IgD-negative memory B cell (primary cell): Measurements from ENCODE around the gene C11orf54. TPM values are rescaled to one million over a fixed set of nuclear protein-coding genes. Genes with fewer than 3 reads are reported as not detected.

ENCODE experiments used
- H3K27ac Mint-ChIP-seq, 3 donors: one replicate each; pipeline ENCODE4 v1.8.0; 2020 to 2022; ENCODE audit warnings: mild to moderate bottlenecking in 3 of 3, mixed read lengths in 3 of 3, moderate library complexity in 1 of 3
- H3K27me3 Mint-ChIP-seq: one replicate; pipeline ENCODE4 v1.8.0; 2021; ENCODE audit warnings: mixed read lengths
- H3K36me3 Mint-ChIP-seq: one replicate; pipeline ENCODE4 v1.8.0; 2020; ENCODE audit warnings: mild to moderate bottlenecking, mixed read lengths
- H3K4me1 Mint-ChIP-seq, 3 donors: one replicate each; pipeline ENCODE4 v1.8.0; 2020 to 2022; ENCODE audit warnings: mixed read lengths in 3 of 3, mild to moderate bottlenecking in 1 of 3
- H3K4me3 Mint-ChIP-seq, 4 donors: one replicate each; pipeline ENCODE4 v1.8.0; 2020 to 2022; ENCODE audit warnings: mild to moderate bottlenecking in 4 of 4, mixed read lengths in 4 of 4, moderate library complexity in 3 of 4
- H3K9me3 Mint-ChIP-seq, 3 donors: one replicate each; pipeline ENCODE4 v1.8.0; 2020 to 2021; ENCODE audit warnings: mixed read lengths in 3 of 3, mild to moderate bottlenecking in 1 of 3
- polyA plus RNA-seq: library from polyadenylated mRNA; unstranded; fragments of 300-500 nt; fragmentation: Illumina TruSeq; gene quantifications from one replicate; pipeline ENCODE4 v1.2.3, GENCODE V29; 2021

C11orf54 gene
- polyA plus RNA-seq, 1 donor from 2014 or later: 17.7 TPM

DNA sequence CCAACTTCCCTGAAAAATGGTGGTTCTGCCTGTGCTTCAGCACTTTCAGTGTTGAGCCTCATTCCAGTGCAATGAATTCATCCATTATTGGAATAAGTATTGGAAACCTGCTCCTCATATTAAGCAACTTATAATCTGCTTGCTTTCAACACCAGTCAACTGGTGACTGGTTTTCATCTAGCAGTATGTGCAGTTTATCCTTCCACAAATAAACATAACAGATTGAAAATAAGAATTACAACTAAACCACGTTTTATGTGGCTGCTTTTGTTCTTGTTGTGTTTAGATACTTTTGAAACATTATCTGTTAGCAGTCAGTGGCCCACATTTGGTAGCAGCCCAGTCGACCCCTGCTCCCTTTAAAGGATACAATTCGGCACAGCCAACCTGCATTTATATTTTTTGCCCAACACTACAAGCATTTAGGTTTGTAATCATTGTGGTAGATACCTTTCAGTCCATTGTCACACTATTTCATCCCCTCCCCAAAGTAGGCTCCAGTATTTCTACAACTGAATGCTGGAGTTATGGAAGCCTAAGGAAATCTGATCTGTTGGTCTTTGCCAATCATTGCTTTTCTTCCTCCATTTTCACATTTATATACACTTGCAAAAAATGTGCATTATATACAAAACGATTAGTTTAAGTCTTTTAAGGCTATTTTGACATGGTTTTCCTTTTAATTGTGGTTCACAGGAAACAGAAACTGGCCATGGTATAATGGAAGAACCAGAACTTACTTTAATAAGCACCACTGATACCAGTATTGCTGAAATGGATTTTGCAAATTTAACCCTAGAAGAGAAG is 13.3 kb upstream of the C11orf54 start:
- H3K9me3 Mint-ChIP-seq: no peaks in the 10 kb centered on the region
- H3K4me3 Mint-ChIP-seq: no peak overlapping the region

DNA sequence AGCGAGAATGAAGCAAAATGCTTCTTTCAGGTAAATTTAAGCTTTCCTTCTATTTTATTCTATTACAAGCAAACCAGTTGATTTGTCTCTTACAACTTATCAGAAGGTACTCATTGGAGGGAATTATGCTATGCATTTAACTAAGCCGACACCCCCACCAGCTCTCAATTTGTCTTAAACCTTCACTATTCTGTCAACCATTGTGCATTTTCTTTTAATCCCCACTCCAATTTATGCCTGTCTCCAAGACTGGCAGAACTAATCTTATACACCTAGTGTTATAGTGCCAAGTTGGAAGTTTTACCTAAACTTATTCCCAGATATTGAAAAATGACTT is 12.7 kb upstream of the C11orf54 start:
- H3K4me3 Mint-ChIP-seq: no peak overlapping the region
- peaks cover 6% of the 10 kb centered on the region for H3K36me3 Mint-ChIP-seq
- peaks cover 6 to 14% (median 11%) of the 10 kb centered on the region in 3 donors for H3K4me1 Mint-ChIP-seq
- H3K27ac Mint-ChIP-seq: peak overlapping the region in 2 of 3 donors; percentile 16 to 84
- no peaks in the 10 kb centered on the region for H3K9me3 Mint-ChIP-seq
- no peaks in the 10 kb centered on the region for H3K27me3 Mint-ChIP-seq

More for the DNA sequence above, 13.3 kb upstream of the C11orf54 start:
- H3K27ac Mint-ChIP-seq: peak overlapping the region; percentile 27 to 67 (median 28)
- H3K36me3 Mint-ChIP-seq: peaks cover 6% of the 10 kb centered on the region
- H3K4me1 Mint-ChIP-seq: peaks cover 6 to 10% (median 7%) of the 10 kb centered on the region in 3 donors
- no peaks in the 10 kb centered on the region for H3K27me3 Mint-ChIP-seq

DNA sequence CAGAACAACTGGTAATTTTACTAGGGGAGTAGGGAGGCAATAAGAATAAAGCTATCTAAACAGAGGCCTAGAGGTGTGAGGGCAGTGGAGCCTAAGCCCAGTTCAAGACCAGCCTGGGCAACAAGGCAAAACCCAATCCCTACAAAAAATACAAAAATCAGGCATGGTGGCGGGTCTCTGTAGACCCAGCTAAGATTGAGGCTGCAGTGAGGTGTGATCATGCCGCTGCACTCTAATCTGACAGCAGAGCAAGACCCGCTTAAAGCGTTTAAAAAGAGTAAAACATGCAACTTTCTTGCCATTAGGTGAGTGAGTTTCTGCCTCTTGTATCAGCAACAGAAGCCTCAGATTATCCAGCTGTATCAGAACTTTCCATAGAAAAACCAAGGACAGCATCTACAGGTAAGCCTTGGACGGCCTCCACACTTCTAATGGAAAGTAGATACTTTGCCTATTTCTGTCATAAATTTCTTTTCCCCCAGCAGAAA is 12.3 kb upstream of the C11orf54 start:
- H3K27me3 Mint-ChIP-seq: no peaks in the 10 kb centered on the region
- peaks cover 6% of the 10 kb centered on the region for H3K36me3 Mint-ChIP-seq
- peak overlapping the region in 2 of 3 donors; percentile 16 to 24 for H3K27ac Mint-ChIP-seq
- H3K4me1 Mint-ChIP-seq: peaks cover 9 to 18% (median 12%) of the 10 kb centered on the region in 3 donors
- no peak overlapping the region for H3K4me3 Mint-ChIP-seq
- H3K9me3 Mint-ChIP-seq: no peaks in the 10 kb centered on the region

DNA sequence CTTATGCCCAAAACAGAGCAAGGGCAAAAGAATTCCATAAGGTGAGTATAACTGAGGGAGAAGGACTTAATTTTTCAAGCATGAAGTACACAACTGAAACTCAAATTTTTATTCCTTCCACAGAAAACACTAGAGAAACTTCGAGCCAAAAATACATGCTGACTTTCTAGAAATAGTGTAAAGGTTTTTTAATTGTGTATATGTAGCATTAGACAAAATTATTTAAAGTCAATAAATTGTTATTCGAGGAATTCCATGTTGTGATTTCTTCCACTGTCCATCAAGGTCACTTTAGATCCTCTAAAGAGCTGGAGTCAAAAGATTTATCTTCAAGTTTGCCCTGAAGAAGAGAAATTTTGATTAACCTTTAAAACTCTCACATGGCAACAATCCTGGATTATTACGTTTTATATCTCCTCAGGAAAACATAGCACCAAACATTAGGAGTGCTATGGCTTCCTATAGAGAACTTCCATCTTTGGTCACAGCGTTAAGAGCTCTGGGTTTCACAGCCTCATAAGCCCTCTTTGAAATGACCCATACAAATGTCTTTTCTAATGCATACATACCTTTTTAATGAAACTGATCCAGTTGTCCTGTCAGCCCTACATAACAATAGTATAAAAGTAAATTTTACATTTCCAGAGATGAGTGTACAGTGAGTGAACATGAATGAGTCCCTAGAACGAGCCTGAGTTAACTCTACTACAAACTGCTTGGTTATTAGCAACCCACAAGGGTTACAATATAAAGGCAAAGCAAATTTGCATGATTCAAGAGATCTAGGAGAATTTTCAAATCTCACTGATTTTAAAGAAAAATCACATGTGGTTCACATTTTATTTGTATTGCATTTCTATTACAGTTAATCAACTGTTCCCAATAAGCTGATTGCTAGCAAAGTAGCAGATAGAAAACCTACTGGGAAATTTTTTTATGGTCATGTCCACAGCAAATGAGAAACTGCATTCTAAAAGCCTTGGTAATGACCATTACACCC is 11.1 kb upstream of the C11orf54 start:
- no peak overlapping the region for H3K4me3 Mint-ChIP-seq
- H3K27ac Mint-ChIP-seq: peak overlapping the region in 1 of 3 donors; percentile 41
- H3K36me3 Mint-ChIP-seq: peaks cover 6% of the 10 kb centered on the region
- H3K4me1 Mint-ChIP-seq: peaks cover 15 to 28% (median 24%) of the 10 kb centered on the region in 3 donors
- no peaks in the 10 kb centered on the region for H3K27me3 Mint-ChIP-seq
- H3K9me3 Mint-ChIP-seq: no peaks in the 10 kb centered on the region

DNA sequence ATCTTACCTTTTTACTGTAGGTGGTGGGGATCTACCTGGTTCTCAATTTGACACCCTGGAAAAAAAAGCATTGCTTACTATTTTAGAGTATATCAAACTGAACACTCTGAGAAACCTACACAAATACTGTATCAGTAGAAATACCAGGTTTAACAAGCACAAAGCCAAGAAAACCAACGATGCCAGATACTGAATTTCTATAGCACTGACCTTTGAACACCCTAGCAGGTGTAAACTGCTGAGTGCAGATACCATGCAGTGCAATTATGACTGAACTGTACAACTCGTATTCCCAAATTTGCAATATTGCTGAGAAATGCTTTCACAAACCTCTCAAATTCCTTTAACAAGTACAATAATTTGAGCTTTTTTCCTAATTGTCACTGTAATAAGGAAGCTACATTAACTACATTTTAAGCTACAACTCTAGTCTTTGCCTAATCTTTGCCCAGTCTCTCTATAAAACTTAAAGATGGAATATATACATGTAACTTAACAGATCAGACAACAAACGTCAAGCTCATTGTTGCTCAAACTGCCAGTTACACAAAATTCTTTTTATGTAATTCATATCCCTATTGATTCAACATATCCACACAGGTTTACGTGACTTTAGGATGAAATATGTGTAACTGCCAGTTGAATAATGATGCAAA is 9.1 kb upstream of the C11orf54 start:
- Mint-ChIP-seq H3K4me1 (peaks cover 19 to 41% (median 35%) of the 10 kb centered on the region in 3 donors), H3K4me3 (peak overlapping the region in 1 of 4 donors; percentile 29), H3K9me3 (no peaks in the 10 kb centered on the region), H3K27me3 (no peaks in the 10 kb centered on the region), H3K36me3 (peaks cover 6% of the 10 kb centered on the region), H3K27ac (peak overlapping the region in 2 of 3 donors; percentile 71 to 85)

DNA sequence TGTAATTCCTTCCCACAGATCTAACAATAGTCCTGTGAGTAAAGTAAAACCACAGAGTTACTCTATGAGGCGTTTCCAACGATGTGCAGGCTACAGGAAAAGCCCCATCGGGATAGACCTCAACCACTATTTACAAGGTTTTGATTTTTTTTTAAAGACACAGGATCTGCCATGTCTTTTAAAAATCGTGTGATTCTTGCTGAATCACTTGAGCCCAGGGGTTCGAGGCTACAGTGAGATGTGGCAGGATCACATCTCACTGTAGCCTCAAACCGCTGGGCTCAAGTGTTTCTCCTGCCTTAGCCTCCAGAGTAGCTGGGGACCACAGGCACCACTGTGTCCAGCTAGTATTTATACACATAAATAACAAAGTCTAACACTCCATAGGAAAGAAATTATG is 8.0 kb upstream of the C11orf54 start:
- Mint-ChIP-seq H3K27ac (peak overlapping the region in 2 of 3 donors; percentile 76 to 81), H3K9me3 (no peaks in the 10 kb centered on the region), H3K27me3 (no peaks in the 10 kb centered on the region), H3K4me3 (no peak overlapping the region), H3K36me3 (peaks cover 3% of the 10 kb centered on the region), H3K4me1 (peaks cover 26 to 45% (median 43%) of the 10 kb centered on the region in 3 donors)

DNA sequence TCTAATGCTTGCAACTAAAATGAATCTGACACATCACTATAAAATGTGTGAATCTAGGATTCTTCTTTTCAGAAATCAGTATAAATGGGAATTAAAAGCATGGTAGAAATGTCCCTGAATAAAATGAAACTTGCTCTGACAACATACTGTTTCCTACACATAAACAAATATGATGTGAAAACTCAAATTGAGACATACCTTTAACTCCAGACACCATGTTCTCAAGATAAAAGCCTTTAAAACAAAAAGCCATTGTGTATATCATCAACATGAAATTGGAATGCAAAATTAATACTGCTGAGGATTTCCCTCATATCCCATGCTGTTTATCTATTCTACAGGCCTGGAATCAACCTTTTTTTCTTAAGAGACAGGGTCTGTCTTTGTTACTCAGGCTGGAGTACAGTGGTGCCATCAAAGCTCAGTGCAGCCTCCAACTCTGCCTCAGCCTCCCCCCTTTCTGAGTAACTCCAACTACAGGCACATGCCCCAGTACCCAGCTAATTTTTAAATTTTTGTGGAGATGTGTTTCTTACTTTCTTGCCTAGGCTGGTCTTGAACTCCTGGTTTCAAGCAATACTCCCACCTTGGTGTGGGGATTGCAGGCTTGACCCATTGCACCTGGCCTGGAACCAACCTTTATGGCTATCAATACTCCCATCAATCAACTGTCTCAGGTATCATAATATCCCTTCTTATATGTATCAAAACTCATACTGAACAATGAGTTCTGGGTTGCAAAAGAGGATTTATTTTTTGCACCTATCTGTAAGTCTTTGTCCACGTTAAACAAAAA is 6.8 kb upstream of the C11orf54 start:
- Mint-ChIP-seq H3K27ac (peak overlapping the region; percentile 23 to 81 (median 63)), H3K27me3 (peaks cover under 1% of the 10 kb centered on the region), H3K9me3 (no peaks in the 10 kb centered on the region), H3K4me3 (peak overlapping the region in 2 of 4 donors; percentile 5 to 45), H3K4me1 (peaks cover 37 to 55% (median 55%) of the 10 kb centered on the region in 3 donors), H3K36me3 (peaks cover 5% of the 10 kb centered on the region)

DNA sequence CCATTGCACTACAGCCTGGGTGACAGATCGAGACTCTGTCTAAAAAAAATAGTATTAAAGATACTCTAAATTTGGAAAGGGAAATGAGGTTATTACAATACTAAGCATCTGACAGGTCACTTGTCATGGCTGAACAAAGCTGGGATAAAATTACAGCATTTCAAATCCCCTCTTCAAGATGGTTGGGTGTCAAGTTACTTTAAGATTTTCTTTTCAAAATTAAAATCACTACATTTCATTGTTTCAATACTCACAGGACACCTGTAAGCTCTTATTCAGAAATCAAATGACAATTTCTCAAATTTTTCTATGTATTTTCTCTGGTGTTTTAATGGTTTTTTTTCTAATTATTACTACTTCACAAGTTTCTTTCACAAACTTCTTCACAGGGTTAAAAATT is 5.8 kb upstream of the C11orf54 start:
- Mint-ChIP-seq H3K36me3 (peaks cover 10% of the 10 kb centered on the region), H3K27ac (peak overlapping the region; percentile 39 to 96 (median 42)), H3K9me3 (no peaks in the 10 kb centered on the region), H3K4me3 (no peak overlapping the region), H3K4me1 (peaks cover 45 to 63% (median 60%) of the 10 kb centered on the region in 3 donors), H3K27me3 (peaks cover 2% of the 10 kb centered on the region)

DNA sequence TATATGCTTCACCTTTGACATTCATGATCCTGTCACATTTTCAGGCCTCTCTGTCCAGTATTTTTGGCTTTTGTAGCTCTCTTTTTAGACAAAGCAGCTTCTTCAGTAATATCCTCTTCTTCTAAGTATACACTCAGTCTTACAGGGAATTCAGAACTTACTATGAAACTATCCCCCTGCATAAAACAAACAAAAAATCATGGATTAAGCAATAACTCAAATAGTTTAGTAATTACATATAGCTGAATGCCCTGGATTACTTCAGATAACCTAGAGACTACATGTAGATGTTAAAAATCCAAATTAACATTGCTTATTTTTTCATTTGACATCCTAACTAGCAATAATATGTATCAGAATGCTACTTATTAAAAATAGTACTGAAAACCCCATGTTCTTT is 5.3 kb upstream of the C11orf54 start:
- Mint-ChIP-seq H3K27me3 (peaks cover 2% of the 10 kb centered on the region), H3K4me3 (no peak overlapping the region), H3K36me3 (peaks cover 10% of the 10 kb centered on the region), H3K27ac (peak overlapping the region in 2 of 3 donors; percentile 85 to 96), H3K9me3 (no peaks in the 10 kb centered on the region), H3K4me1 (peaks cover 45 to 64% (median 62%) of the 10 kb centered on the region in 3 donors)

DNA sequence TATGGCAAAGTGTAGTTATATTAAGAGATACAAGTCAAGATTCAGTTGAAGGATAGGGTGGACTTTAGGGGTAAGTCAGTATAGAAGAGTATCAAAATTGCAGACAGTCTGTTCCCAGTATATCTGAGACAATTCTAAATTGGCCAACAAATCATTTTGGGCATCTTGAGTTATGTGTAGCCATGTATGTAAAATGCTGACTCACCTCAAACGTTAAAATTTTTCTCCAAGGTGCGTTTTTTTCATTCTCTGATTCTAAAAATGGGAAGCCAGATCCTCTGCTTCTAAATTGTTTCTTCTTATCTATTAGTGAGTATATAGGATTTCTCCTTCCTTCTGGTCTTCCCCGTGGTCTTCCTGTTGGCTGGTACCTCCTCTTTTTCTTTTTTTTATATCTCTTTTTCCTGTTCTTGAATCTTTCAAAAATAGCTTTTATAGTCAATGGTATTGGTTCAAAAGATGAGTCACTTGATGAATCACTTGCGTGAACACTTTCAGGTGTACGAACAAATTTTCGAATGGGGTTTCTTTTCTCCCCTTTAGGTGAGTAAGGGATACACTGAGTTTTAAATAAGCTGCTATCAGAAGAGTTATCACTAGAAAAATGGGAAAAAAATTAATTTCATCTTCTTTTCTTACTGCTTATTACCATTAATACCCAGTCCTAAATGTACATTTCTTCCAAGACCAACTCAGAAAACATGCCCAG is 3.4 kb upstream of the C11orf54 start:
- Mint-ChIP-seq H3K4me1 (peaks cover 49 to 66% (median 62%) of the 10 kb centered on the region in 3 donors), H3K27ac (peak overlapping the region; percentile 74 to 96 (median 75)), H3K27me3 (peaks cover 2% of the 10 kb centered on the region), H3K4me3 (peak overlapping the region; percentile 82 to 100 (median 98)), H3K9me3 (no peaks in the 10 kb centered on the region), H3K36me3 (peaks cover 8% of the 10 kb centered on the region)

DNA sequence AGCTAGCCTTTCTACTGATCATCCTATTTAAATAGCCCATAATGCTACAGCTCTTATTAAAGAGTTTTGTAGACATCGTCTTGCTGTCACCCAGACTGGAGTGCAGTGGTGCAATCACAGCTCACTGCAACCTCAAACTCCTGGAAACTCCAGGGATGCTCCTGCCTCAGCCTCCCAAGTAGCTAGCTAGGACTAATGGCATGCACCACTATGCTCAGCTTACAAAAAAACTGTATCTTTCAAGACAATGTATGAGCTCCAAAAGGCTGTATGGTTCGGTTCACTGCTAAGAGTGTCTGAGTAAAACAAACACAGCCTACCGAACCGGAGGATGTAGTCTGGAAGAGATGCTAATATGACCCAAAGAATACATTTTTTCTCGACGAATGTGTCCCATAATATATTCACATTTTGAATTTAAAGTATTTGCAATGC is 2.8 kb upstream of the C11orf54 start:
- H3K36me3 Mint-ChIP-seq: peaks cover 8% of the 10 kb centered on the region
- no peaks in the 10 kb centered on the region for H3K9me3 Mint-ChIP-seq
- peak overlapping the region; percentile 75 to 100 (median 96) for H3K27ac Mint-ChIP-seq
- peaks cover 49 to 61% (median 58%) of the 10 kb centered on the region in 3 donors for H3K4me1 Mint-ChIP-seq
- H3K4me3 Mint-ChIP-seq: peak overlapping the region; percentile 97 to 100 (median 100)
- peaks cover 2% of the 10 kb centered on the region for H3K27me3 Mint-ChIP-seq

DNA sequence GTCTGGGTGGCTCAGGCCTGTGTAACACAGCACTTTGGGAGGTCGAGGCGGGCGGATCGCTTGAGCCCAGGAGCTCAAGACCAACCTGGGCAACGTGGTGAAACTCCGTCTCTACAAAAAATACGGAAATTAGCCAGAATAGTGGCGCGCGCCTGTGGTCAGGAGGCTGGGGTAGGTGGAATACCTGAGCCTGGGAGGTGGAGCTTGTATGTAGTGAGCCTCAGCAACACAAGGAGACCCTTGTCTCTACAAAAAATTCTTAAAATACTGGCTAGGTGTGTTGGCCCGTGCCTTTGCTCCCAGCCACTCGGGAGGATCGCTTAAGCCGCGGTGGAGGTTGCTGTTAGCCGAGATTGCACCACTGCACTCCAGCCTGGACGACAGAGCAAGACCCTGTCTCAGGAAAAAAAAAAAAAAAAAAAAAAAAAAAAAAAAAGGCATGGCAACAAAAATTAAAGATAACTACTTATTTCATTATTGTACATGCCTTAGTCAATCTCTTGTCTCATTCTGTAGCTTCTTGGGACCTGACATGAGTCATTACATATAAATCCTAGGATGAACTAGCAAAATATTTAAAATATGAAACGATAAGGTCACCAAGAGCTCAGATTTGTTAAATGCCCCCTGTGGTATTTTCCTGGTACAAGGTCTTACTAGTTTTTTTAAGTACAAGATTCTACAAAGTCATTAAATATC is 1.3 kb upstream of the C11orf54 start:
- Mint-ChIP-seq H3K27ac (peak overlapping the region; percentile 96 to 100 (median 100)), H3K27me3 (peaks cover 2% of the 10 kb centered on the region), H3K4me3 (peak overlapping the region; percentile 97 to 100 (median 100)), H3K9me3 (no peaks in the 10 kb centered on the region), H3K36me3 (peaks cover 8% of the 10 kb centered on the region), H3K4me1 (peaks cover 43 to 53% (median 49%) of the 10 kb centered on the region in 3 donors)

DNA sequence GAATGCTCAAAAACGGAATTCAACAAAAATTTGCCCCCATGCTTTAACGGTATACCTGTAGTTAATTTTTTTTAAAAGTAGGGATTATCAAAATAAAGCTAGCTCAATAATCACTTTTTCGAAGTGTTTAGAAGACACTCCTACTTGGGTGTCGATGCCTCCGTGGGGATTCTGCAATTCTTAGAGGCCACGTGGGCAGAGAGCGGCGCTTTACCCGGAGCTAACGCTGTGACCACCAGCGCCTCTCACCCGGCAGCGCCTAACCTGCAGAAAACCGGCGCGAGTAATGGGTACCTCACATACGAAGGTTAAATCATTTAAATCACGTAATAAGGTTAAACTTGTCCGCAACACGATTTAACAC is 760 bp upstream of the C11orf54 start:
- Mint-ChIP-seq H3K4me1 (peaks cover 43 to 52% (median 48%) of the 10 kb centered on the region in 3 donors), H3K36me3 (peaks cover 8% of the 10 kb centered on the region), H3K27ac (peak overlapping the region; percentile 96 to 100 (median 100)), H3K9me3 (no peaks in the 10 kb centered on the region), H3K27me3 (peaks cover 2% of the 10 kb centered on the region), H3K4me3 (peak overlapping the region; percentile 97 to 100 (median 100))
